Measurements from ENCODE around the gene STX7. TPM values are rescaled to one million over a fixed set of nuclear protein-coding genes. Genes with fewer than 3 reads are reported as not detected.

Gene STX7
- total and polyA plus RNA-seq, 10 donors, result 14.4 to 114 (median 80.7) TPM

DNA sequence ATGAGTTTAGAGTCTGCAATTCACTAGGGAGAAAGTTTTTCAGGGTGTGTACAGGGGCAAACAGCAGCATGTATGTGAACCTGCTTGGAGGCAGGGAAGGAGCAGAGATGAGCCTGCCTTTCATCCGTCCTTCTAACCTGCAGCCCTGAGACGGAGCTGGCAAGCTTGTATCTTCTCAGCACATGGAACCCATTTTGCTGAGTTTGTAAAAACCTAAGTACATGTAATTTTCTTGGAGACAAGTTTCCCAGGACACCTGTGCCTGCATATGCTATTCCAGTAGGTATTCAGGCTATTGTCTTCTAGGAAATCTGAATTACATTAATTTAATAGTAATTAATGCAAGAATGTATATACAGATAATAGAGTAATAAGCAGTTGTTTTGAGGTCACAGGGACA lies 82.8 kb downstream of the STX7 start:
- H3K27me3 ChIP-seq (replicated peaks in 1 of 7), result peaks cover 0 to 21% (median 0%) of the 10 kb centered on the region in 7 donors
- WGBS, 5 donors, result 85 to 94% (median 89%) methylated on average over 2 of the region's 2 CpGs
- peaks cover 0 to under 1% (median 0%) of the 10 kb centered on the region in 8 donors for H3K9me3 ChIP-seq
- H3K4me1 ChIP-seq, result no peaks in the 10 kb centered on the region
- no peak for DNase-seq
- no peak for TF ChIP-seq POLR2AphosphoS5 (IDR thresholded peaks at IDR 0.05)
- TF ChIP-seq POLR2A (IDR thresholded peaks at IDR 0.05), result no peak
- TF ChIP-seq, protein P1, sequence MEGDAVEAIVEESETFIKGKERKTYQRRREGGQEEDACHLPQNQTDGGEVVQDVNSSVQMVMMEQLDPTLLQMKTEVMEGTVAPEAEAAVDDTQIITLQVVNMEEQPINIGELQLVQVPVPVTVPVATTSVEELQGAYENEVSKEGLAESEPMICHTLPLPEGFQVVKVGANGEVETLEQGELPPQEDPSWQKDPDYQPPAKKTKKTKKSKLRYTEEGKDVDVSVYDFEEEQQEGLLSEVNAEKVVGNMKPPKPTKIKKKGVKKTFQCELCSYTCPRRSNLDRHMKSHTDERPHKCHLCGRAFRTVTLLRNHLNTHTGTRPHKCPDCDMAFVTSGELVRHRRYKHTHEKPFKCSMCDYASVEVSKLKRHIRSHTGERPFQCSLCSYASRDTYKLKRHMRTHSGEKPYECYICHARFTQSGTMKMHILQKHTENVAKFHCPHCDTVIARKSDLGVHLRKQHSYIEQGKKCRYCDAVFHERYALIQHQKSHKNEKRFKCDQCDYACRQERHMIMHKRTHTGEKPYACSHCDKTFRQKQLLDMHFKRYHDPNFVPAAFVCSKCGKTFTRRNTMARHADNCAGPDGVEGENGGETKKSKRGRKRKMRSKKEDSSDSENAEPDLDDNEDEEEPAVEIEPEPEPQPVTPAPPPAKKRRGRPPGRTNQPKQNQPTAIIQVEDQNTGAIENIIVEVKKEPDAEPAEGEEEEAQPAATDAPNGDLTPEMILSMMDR (IDR thresholded peaks at IDR 0.05 in 8 of 11, conservative IDR thresholded peaks at IDR 0.05 in 3 of 11), result no peak
- intact Hi-C loops (cut with DNase I; ENCODE audit: low total_unique reads), result no loop called here
- H3K4me3 ChIP-seq, result no peak overlapping the region
- no peak overlapping the region for H3K27ac ChIP-seq
- H3K36me3 ChIP-seq, result no peaks in the 10 kb centered on the region

DNA sequence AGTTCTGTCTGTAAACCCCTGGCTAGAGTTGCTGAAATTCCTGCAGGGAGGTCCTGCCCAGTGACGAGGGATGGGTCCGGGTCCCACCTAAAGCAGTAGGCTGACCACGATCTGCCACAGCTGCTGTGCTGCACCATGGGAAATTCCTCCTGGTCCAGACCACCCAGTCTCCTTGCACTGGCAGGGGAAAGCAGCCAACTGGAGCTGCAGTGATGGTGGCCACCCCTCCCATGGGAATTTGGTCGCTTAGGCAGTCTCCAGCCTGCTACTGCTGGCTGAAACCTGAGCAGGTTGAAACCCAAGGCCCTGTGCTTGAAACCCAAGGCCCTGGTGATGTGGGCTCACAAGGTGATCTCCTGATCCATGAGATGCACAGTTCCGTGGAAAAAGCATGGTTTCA lies 87.7 kb downstream of the STX7 start:
- intact Hi-C loops (cut with DNase I; ENCODE audit: low total_unique reads), result no loop called here
- 74 to 93% (median 81%) methylated on average over 4 to 5 of the region's 5 CpGs for WGBS, 5 donors

DNA sequence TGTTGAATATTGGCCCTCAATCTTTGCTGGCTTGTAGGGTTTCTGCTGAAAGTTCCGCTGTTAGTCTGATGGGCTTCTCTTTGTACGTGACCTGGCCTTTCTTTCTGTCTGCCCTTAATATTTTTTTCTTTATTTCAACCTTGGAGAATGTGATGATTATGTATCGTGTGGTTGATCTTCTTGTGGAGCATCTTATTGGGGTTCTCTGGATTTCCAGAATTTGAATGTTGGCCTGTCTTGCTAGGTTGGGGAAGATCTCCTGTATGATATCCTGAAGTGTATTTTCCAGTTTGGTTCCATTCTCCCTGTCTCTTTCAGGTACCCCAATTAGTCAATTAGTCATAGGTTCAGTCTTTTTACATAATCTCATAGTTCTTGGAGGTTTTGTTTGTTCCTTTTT lies 89.1 kb downstream of the STX7 start:
- DNase-seq, result no peak
- intact Hi-C loops (cut with DNase I; ENCODE audit: low total_unique reads), result no loop called here
- TF ChIP-seq POLR2AphosphoS5 (IDR thresholded peaks at IDR 0.05), result no peak
- TF ChIP-seq POLR2A (IDR thresholded peaks at IDR 0.05), result no peak
- TF ChIP-seq, protein P1 (IDR thresholded peaks at IDR 0.05 in 8 of 11, conservative IDR thresholded peaks at IDR 0.05 in 3 of 11), result no peak
- Histone ChIP-seq H3K36me3 (no peaks in the 10 kb centered on the region), H3K4me1 (no peaks in the 10 kb centered on the region), H3K9me3 (peaks cover 0 to 49% (median 35%) of the 10 kb centered on the region in 8 donors), H3K27ac (no peak overlapping the region), H3K4me3 (no peak overlapping the region), H3K27me3 (replicated peaks in 1 of 7) (peaks cover 0 to 8% (median 0%) of the 10 kb centered on the region in 7 donors)
- WGBS, 5 donors, result 92 to 98% (median 94%) methylated on average over 3 of the region's 3 CpGs

More for the DNA sequence above, 87.7 kb downstream of the STX7 start:
- DNase-seq, result no peak
- no peak overlapping the region for H3K4me3 ChIP-seq
- H3K36me3 ChIP-seq, result no peaks in the 10 kb centered on the region
- H3K9me3 ChIP-seq, result peaks cover 0 to 42% (median 35%) of the 10 kb centered on the region in 8 donors
- no peak overlapping the region for H3K27ac ChIP-seq
- TF ChIP-seq POLR2A (IDR thresholded peaks at IDR 0.05), result no peak
- TF ChIP-seq POLR2AphosphoS5 (IDR thresholded peaks at IDR 0.05), result no peak
- TF ChIP-seq, protein P1 (IDR thresholded peaks at IDR 0.05 in 8 of 11, conservative IDR thresholded peaks at IDR 0.05 in 3 of 11), result no peak
- peaks cover 0 to 13% (median 0%) of the 10 kb centered on the region in 7 donors for H3K27me3 ChIP-seq (replicated peaks in 1 of 7)
- no peaks in the 10 kb centered on the region for H3K4me1 ChIP-seq

DNA sequence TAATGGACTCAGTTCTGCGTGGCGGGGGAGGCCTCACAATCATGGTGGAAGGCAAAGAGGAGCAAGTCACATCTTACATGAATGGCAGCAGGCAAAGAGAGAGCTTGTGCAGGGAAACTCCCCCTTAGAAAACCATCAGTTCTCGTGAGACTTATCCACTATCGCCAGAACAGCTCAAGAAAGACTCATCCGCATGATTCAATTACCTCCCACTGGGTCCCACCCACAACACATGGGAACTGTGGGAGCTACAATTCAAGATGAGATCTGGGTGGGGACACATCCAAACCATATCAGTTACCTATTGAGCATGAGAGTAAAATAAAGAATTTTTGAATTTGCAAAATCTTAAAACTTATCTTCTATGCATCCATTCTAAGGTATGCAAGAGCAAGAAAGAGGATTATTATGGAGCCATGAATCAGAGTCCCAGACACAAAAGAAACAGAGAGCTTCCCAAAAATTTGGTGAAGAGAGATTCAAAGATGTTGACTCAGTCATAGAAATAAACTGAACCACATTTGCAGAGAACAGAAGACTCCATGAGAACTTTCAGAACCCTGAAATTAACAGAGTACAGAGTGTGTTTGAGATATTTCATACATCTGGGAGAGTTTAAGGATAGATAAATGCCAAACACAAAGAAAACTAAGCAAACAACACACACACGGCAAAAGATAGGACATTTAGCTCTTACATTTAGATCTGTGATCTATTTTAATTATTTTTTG lies 94.5 kb downstream of the STX7 start:
- intact Hi-C loops (cut with DNase I; ENCODE audit: low total_unique reads), result no loop called here
- WGBS, 5 donors, result 86 to 91% (median 89%) methylated on average over 6 of the region's 6 CpGs
- H3K4me1 ChIP-seq, result no peaks in the 10 kb centered on the region
- no peak overlapping the region for H3K4me3 ChIP-seq
- no peaks in the 10 kb centered on the region for H3K36me3 ChIP-seq
- H3K9me3 ChIP-seq, result peaks cover 0 to 51% (median 35%) of the 10 kb centered on the region in 8 donors
- peaks cover 0 to 4% (median 0%) of the 10 kb centered on the region in 7 donors for H3K27me3 ChIP-seq (replicated peaks in 1 of 7)
- no peak for DNase-seq
- no peak overlapping the region for H3K27ac ChIP-seq
- TF ChIP-seq, protein P1 (IDR thresholded peaks at IDR 0.05 in 8 of 11, conservative IDR thresholded peaks at IDR 0.05 in 3 of 11), result no peak
- TF ChIP-seq POLR2AphosphoS5 (IDR thresholded peaks at IDR 0.05), result no peak
- no peak for TF ChIP-seq POLR2A (IDR thresholded peaks at IDR 0.05)
